ENCODE data around the gene SLIT3.
A peak's percentile ranks its signal among the peaks of the same experiment; 100 is the strongest.

SLIT3 gene

DNA sequence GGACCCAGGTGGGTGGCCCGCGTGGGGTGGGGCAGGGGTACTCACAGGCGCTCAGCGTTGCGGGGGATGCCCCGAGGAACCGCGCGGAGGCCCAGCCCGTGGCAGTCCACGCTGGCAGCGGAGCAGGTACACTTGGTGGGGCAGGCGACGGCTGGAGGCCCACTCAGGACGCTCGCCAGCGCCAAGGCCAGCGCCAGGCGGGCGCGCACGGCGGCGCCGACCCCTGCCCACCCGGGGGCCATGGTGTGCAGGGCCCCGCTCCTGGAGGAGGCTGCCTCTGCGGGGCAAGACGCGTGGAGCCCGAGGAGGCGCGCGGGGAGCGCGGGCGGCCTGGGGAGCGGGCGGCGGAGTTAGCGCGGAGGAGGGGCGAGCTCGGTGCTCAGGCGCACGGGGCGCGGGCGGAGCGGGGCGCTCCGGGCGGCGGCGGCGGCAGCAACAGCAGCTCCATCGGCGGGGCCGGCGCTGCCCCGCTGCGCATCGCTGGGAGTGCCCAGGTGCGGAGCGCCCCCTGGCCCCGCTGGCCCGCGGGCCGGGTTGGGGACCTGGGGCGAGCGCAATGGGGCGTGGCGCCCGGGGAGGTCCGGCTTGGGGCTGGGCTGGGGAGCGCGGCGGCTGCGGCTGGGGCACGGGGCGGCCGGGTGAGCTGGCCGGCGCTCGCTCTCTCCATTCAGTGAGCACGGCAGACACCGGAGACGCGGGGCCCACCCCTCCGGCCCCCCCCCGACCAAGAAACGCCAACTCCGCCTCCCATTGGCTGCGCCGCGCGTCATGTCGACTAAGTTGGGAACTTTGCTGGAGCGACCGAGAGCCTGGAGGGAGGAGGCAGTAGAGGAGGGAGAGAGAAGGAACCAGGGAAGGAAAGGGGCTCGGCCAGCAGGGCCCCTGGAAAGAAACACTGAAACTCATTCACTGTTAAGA lies at the start of gene SLIT3:
TSS of gene SLIT3 (minus strand) at position 672 of the 918 bp plus-strand sequence. CDS start at position 242, 430 bp downstream.
- DNase-seq (ENCODE audit: low read depth), result peak; percentile 38

DNA sequence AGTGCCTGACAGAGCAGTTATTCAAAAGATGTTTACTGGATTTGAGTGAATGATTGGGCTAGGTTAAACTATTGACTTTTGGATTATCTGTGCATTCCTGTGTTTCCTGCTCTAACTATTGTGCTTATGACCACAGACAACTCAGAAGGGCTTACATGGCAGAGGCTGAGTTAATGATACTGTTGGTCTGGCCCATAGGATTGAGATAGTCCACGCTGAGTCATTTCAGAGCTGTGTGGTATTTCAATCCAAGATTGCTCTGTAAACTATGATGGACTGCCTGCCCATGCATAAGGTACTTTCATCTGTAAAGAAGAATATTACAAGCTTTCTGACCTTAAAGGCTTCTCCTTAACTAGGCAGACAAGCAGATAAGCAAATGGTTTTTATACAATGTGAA lies 49.1 kb upstream of the SLIT3 start:
- DNase-seq (ENCODE audit: low read depth), result peak; percentile 80

DNA sequence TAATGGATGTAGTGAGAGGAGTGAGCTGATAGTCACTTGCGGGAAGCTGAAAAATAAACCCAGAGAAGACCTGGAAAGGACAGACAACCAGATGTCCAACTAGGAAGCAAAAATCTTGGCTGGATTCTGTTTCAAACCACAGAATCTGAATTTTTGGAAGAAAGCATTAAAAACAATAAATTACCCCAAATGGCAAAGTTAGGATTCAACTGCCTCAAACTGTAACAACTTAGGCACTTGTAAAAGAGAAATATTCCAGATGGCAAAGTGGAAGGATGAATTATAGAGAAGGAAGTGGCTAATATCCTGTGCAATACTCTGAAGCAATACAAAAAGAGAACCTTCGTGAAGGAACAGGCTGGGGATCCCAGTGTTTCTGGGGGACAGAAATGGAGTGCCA lies 46.8 kb upstream of the SLIT3 start:
- no peak for DNase-seq (ENCODE audit: low read depth)

DNA sequence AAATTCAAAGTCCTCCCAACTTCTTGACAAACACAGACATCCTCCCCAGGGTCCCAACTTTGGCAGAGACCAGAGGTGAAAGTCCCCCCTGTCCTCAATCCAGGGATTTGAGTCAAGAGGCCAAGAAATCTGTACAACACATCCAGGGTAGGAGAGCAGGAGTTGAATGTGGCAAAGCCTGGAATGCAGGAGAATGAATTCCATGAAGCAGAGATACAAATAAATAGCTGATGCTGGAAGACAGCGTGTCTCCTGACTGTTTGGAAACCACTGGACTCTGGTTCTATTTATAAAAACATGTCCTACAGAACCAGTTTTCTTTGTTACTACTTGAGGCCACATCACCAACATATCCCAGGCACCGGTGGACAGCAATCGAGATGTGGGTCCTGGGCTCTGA lies 43.7 kb upstream of the SLIT3 start:
- no peak for DNase-seq (ENCODE audit: low read depth)

DNA sequence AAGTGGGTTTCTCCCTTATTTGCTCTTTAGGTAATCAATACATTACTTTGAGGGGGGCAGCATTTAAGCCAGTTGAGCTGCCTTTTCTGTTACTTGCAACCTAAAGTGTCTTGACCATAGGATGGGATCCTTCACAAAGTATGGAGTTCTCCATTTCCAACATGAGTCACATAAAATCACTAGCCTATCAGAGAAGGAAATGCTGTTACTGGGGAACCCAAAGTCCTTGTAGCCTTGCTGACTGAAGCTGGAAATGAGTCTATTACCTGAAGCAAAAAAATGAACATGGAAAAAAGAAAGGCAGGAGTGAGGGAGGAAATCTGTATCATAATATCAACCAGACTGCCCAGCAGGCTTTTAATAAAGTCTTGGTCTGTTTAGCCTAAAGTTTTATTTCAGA lies 42.8 kb upstream of the SLIT3 start:
- DNase-seq (ENCODE audit: low read depth), result no peak

DNA sequence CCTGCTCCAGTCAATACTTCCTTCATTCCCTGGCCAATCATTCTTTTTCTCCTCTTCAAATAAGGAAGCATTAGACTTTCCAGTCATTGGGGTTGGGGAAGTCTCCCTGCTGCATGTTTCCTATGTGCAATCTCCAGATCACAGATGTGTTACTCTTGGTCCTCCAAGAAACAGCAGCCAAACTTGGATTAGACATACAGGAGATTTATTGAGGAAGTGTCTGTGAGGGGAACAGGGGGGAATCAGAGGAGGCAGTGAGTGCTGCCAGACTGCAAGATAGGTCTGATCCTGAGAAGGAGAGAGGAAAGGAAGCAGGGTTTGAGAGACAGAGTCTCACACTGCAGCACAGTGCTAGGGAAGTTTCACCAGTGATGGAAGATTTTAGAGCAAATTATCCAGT lies 40.6 kb upstream of the SLIT3 start:
- no peak for DNase-seq (ENCODE audit: low read depth)

DNA sequence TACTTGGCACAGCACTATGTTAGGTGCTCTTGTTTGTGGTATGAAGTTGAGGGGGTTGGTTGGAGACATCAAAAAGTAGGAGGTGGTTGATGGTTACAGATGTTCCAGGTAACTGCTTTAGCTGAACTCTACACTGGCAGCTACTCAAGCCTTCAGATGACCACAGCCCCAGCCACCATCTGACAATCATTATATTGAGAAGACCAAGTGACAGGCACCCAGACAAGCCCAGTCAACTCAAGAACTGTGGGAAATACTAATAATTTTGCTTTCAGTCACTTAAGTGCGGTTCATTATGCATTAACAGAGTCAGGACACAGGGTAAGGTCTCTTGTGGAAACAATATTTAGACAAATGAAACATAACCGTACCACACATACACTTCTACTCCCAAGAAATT lies 38.9 kb upstream of the SLIT3 start:
- DNase-seq (ENCODE audit: low read depth), result no peak

DNA sequence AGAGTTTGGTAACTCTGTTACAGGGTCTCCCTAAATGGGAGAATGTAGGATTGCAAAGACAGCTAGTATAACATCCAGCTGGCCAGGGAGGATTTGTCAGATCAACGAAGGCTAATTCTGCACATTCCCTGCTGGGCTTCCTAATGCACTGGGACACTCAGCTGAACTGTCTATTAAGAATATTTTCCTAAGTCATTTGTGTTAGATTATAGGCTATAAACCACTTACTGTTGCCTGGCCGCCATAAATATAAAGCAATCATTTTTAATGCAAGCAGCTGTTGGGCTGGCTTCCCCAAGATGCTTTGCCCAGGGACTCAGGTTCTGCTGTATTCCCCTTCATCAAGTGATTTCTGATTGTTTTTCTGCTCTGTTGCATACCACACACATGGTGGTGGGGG lies 35.3 kb upstream of the SLIT3 start:
- no peak for DNase-seq (ENCODE audit: low read depth)

DNA sequence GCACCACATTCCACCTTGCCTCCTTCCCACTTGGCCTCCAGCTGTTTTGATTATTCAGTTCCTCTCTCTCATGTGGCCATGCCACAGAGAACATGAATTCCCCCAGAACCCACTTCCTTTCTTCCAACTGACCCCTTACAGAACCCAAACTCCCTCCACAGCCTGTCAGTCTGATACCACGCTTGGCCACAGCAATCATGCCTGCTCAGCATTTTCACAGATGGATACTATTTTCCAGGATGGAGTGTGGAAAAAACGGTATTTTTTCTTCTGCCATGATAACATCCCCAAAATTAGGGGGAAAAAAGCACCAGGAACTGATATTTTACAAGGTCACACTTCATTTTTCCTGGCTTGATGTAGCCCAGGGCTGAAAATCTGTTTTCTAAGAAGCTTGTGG lies 34.9 kb upstream of the SLIT3 start:
- no peak for DNase-seq (ENCODE audit: low read depth)

DNA sequence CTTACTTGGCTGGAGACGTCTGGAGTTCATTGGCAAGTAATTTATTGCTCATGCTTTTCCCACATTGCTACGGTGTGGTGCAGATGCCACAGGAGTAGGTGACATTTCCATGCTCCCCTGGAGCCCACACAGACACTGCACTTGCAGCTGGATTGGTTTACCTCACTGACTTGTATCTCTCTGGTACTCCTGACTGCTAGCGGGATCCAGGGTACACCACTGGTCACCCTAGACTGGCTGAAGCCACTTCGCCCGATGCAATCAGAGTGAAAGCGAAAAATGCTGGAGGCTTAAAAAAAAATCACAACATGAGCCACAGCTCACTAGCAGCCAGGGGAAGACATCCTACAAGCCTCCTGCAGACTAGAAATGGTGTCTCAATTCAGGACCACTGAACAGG lies 32.6 kb upstream of the SLIT3 start:
- DNase-seq (ENCODE audit: low read depth), result no peak

DNA sequence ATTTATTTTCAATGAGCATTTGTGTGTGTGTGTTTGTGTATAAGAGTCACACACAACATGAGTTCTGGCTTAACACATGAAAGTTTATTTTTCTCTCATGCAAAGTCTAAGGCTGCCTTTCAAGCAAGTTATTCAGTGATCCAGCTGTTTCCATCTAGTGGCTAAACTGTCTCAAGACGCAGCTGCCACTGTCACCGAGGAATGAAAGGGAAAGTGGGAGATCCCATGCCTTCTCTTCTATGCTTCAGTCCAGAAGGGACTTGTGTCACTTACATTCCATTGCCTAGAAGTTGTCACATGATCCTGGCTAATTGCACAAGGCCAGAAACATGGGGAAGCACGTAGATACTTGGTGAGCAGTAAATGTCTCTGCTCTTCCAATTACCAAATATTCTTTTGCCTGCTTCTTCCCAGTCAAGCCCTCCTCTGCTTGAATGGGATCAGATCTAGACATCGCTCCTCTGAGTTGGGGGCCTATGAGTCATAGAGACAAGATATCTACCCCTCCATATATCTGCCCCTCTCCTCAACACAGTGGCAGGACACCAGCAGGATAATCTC lies 30.4 kb upstream of the SLIT3 start:
- DNase-seq (ENCODE audit: low read depth), result no peak

DNA sequence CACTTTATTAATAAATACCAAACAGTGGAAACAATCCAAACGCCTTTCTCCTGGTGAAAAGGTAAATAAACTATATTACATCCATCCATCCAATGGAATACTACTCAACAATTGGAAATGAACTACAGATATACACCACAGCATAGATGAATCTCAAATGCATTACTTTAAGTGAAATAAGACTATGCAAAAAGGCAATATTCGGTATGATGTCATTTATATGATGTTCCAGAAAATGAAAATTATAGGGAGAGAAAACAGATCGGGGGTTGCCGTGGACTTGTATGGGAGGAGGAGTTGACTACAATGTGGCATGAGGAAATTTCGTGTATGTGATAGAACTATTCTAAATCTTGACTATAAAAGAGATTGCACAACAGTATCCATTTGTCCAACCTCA lies 27.5 kb upstream of the SLIT3 start:
- DNase-seq (ENCODE audit: low read depth), result no peak

DNA sequence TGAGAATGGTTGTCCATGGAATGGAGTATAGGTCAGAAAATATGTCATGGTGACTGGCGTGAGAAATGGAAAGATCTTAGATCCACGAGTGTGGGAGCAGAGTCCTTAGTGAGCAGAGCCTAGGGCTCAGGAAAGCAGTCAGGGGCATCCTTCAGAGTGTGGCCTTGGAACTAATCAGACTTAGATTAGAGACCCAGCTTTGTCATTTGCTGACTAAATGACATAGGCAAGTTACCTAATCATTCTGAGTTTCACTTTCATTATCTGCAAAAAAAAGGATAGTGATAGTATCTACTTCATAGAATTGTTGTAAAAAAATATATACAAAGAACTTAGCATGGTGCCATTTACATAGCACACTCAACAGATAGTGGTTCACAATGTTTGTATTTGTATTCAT lies 24.3 kb upstream of the SLIT3 start:
- no peak for DNase-seq (ENCODE audit: low read depth)

DNA sequence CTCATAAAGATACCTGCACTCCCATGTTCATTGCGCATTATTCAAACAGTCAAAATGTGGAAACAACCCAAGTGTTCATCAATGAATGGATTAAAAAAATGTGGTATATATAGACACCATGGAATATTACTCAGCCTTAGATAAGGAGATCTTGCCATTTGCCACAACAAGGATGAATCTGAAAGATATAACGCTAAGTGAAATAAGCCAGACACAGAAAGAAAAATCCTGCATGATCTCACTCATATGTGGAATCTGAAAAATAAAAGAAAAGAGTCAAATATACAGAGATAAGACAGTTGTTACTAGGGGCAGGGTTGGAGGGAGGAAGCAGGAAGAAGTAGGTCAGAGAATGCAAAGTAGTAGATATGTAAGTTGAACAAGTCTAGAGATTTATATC lies 17.6 kb upstream of the SLIT3 start:
- DNase-seq (ENCODE audit: low read depth), result no peak

DNA sequence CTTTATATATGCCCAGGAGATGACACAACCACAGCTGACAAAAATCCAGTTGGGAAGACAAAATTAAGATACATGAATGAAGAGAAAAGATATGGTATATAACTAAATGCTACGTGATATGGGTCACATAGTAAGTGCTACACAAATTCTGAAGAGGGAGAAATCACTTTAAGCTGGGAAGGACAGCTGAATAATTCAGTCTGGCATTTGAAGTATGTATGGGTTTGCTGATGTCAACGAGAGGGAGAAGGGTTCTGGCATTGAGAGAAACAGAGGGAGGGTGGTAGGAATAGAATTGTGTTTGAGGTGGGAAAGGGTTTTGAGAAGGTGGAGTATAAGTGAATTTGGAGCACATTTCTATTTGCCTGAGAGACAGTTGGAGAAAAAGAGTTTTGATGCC lies 6.7 kb upstream of the SLIT3 start:
- DNase-seq (ENCODE audit: low read depth), result no peak

DNA sequence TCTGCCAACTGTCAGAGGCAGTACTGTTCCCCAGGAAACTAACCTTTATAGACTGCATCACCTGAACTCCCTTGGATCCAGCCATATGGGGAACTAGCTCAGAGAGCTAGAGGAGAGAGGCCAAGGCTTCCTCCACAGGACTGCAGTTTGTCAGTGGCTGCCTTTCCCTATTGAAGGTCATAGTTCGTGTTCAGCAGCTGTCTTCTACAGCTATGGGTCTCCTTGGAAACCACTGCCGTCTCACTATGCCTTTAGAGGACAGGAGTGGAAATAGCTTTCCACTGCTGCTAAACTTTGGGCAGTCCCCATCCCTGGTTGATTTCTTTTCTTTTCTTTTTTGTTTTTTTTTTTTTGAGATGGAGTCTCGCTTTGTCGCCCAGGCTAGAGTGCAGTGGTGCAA lies 4.4 kb upstream of the SLIT3 start:
- no peak for DNase-seq (ENCODE audit: low read depth)

DNA sequence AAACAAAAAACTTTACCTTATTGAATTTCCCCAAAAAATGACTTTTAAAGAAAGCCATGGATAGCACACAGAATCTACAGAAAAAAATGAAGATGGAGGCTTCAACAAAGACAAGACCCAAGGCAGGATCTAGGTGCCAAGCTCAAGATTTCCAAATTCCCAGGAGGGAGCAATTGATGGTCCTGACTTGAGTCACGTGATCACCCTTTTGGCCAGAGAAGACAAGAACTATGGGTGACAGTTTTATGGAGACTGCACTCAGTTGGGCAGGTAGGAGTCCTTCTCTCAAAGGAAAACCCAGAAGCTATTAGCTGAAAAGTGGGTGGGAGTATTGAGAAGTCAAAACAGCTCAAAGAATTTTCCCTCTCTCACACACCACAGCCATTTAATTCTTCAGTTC lies 3.2 kb upstream of the SLIT3 start:
- DNase-seq (ENCODE audit: low read depth), result no peak

DNA sequence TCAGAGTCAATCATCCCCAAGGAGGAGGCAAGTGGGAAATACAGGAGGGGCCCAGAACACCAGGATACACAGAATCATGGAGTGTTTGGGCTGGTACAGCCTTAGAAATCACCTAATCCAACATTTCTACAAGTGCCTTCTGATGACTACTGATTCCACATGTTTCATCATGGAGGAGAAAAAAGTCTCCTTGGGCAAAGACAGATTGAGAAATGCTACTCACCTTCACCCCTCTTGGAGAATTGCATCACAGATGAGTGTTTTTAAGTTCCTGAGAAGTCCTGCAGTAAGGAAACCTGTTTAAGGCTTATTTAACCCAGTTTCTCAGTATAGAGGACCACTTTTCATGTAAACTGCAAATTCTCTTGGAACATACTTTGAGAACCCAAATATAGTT lies 2.2 kb upstream of the SLIT3 start:
- DNase-seq (ENCODE audit: low read depth), result no peak

DNA sequence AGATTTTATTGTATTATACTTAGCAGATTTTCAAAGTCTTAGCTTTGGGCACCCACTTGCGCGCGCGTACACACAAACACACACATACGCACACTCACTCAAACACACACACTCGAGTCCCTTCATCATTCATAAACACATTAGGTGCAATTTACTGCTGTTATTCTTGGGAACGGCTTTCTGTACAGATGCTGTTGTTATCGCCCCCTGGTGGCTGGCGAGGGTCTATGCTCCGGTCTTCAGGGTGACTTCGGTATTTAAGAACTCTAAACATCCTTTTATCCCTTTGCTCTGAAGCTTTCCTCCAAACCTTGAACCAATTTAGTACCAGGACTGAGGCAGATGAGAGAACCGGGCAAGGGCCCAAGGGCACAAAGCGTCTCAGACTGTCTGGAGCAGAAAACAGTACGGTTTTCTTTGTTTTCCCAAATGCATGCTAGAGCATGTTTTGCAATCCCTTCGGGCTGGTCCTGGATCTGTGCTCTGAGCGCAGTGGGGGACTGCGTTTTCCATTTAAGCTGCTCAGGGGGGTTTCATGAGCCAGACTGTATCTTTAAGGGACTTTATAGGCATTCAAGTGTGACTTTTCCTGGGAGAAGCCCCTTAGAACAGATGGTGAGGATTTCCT lies 1.7 kb upstream of the SLIT3 start:
- peak; percentile 80 for DNase-seq (ENCODE audit: low read depth)

DNA sequence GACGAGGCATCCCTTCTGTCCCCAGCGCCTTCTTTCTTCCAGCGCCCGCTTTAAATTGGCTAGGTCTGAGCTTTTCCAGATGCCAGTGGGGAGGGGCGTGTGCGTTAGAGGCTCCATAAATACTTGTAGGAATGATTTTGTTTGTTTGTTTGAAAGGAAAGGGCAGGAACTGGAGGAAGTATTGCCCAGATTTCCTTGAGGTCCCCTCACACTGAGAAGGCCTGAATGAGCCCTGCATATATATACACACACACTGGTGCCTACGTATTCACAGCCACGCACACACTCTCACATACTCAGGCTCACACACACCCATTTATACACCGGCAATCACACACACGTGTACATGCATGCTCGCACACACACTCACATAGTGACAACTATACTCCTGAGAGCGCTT lies 1.0 kb upstream of the SLIT3 start:
- DNase-seq (ENCODE audit: low read depth), result no peak

DNA sequence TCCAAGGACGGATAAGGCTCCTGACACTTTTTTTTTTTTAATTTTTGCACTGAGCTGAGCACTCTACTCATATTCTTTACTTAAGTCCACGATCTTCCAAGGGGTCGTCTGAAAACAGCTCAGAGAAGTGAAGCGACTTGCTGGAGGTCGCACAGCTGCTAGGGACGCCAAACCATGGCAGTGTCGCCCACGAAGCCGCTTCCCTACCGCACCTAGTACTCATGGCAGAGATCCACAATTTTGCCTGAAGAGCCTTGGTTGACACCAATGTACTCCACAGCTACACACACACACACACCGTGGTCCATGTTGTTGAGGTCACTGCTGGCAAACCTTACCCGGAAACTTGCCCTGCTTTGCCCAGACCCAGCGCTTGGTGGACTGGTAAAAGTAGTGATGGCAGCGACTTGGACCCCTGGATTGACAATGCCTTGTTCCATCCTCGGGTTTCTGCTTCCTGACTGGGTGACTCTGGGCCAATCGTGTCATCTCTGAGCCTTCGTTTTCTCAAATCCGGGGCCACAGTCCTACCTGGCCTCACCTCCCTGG lies 521 bp upstream of the SLIT3 start:
- no peak for DNase-seq (ENCODE audit: low read depth)

DNA sequence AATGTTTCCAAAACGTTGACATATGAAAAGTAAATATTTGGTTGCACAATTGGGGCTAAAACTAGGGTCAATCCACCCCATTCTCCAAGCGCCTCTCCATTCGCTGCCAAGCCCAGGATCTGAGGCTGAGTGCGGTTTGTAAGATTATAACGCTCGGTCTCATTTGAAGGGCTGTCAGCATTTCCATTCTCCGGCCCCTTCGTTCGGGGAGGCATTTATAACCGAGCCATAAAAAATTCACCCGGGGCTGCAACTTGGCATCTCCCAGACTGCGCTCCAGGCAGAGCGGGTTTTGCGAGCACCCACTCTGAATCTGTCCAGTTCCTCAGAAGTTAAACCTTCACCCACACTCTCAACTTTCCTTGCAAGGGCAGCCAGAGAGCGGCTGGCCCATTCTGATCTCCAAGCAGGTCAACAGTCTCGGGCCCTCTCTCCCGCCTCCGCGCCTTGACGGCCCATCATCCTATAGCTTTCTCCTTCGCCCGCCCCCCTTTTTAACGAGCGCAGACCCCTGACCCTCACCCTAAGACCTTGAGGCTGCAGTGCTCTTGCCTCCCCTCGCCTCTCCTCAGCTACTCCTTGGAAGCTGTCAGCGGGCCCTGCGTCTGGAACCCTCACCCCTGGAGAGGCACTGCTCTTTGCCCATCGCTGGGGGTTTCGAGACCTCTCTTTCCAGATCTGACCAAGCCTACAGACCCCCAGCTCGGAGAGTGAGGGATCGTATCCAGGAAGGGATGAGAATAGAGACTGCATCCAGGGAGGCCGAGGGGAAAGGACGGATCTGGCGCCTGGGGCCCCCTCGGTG lies 1.1 kb downstream of the SLIT3 start:
- no peak for DNase-seq (ENCODE audit: low read depth)

Data from iris pigment epithelial cell (primary cell).